NT2/D1 (cell line): ENCODE results near the gene MAD1L1.

Experiments used
- DNase-seq: peaks from one replicate; pipeline ENCODE4 v3.0.0-alpha.2; 2011; ENCODE audit warnings: low read depth, low spot score
- H3K27me3 ChIP-seq: 2 replicates; pipeline ENCODE4 v1.6.0; 2011; ENCODE audit warnings: mild to moderate bottlenecking; ENCODE audit not compliant: insufficient read length, insufficient read depth
- H3K36me3 ChIP-seq: 2 replicates; pipeline ENCODE4 v1.6.1; 2011; ENCODE audit warnings: mild to moderate bottlenecking, low read length, mixed read lengths; ENCODE audit not compliant: insufficient read depth, insufficient read length
- H3K4me1 ChIP-seq: 2 replicates; pipeline ENCODE4 v1.5.1; 2011; ENCODE audit not compliant: insufficient read depth, insufficient read length
- H3K4me3 ChIP-seq: 2 replicates; pipeline ENCODE4 v1.5.1; 2011; ENCODE audit warnings: low read depth; ENCODE audit not compliant: insufficient read length
- H3K9ac ChIP-seq: 2 replicates; pipeline ENCODE4 v1.6.0; 2011; ENCODE audit warnings: low read depth; ENCODE audit not compliant: insufficient read length
- H3K9me3 ChIP-seq: 2 replicates; pipeline ENCODE4 v1.5.1; 2011; ENCODE audit warnings: mild to moderate bottlenecking, low read length; ENCODE audit not compliant: insufficient read depth
- SUZ12 ChIP-seq: IDR thresholded peaks from 2 replicates; pipeline ENCODE4 v1.6.1; 2011; ENCODE audit not compliant: insufficient read length, insufficient read depth; ENCODE audit errors: extremely low read depth
- YY1 ChIP-seq: IDR thresholded peaks from 2 replicates; pipeline ENCODE4 v1.6.1; 2011; ENCODE audit not compliant: insufficient read length, insufficient read depth
- ZNF274 ChIP-seq: IDR thresholded peaks from 2 replicates; pipeline ENCODE4 v1.6.1; 2011; ENCODE audit warnings: mild to moderate bottlenecking, low read depth, low read length

The MAD1L1 gene

GRCh38 chr7:1807821-1808600 is 424.7 kb downstream of the MAD1L1 start:
- no peak for DNase-seq
- Histone ChIP-seq H3K9me3 (peaks cover 11% of the 10 kb centered on the region), H3K4me3 (no peak overlapping the region), H3K27me3 (no peaks in the 10 kb centered on the region), H3K9ac (no peak overlapping the region), H3K4me1 (peaks cover 2% of the 10 kb centered on the region), H3K36me3 (no peaks in the 10 kb centered on the region)
- TF ChIP-seq SUZ12 (no peak), YY1 (no peak), ZNF274 (no peak)

GRCh38 chr7:1806354-1806753 is 426.4 kb downstream of the MAD1L1 start:
- no peaks in the 10 kb centered on the region for H3K27me3 ChIP-seq
- DNase-seq, result no peak
- H3K9ac ChIP-seq, result no peak overlapping the region
- peaks cover 2% of the 10 kb centered on the region for H3K4me1 ChIP-seq
- TF ChIP-seq ZNF274 (no peak), YY1 (no peak), SUZ12 (no peak)
- no peak overlapping the region for H3K4me3 ChIP-seq
- H3K36me3 ChIP-seq, result no peaks in the 10 kb centered on the region
- peaks cover 27% of the 10 kb centered on the region for H3K9me3 ChIP-seq

GRCh38 chr7:1804310-1804709 is 428.4 kb downstream of the MAD1L1 start:
- no peak for DNase-seq
- Histone ChIP-seq H3K9me3 (peaks cover 33% of the 10 kb centered on the region), H3K9ac (no peak overlapping the region), H3K27me3 (no peaks in the 10 kb centered on the region), H3K4me1 (peaks cover 2% of the 10 kb centered on the region), H3K4me3 (no peak overlapping the region), H3K36me3 (no peaks in the 10 kb centered on the region)
- TF ChIP-seq SUZ12 (no peak), ZNF274 (no peak), YY1 (no peak)

GRCh38 chr7:1802899-1803298 is 429.8 kb downstream of the MAD1L1 start:
- no peak for TF ChIP-seq YY1
- no peak for TF ChIP-seq ZNF274
- no peak for TF ChIP-seq SUZ12
- Histone ChIP-seq H3K4me1 (peaks cover 2% of the 10 kb centered on the region), H3K27me3 (no peaks in the 10 kb centered on the region), H3K9me3 (peaks cover 33% of the 10 kb centered on the region), H3K4me3 (no peak overlapping the region), H3K36me3 (no peaks in the 10 kb centered on the region), H3K9ac (no peak overlapping the region)
- DNase-seq, result no peak

- TF ChIP-seq ZNF274 (no peak), SUZ12 (no peak), YY1 (no peak)
- H3K4me3 ChIP-seq, result no peak overlapping the region
- H3K36me3 ChIP-seq, result no peaks in the 10 kb centered on the region
- H3K27me3 ChIP-seq, result peaks cover under 1% of the 10 kb centered on the region
- H3K9ac ChIP-seq, result no peak overlapping the region
- H3K4me1 ChIP-seq, result peaks cover 2% of the 10 kb centered on the region
- H3K9me3 ChIP-seq, result peaks cover 34% of the 10 kb centered on the region
- DNase-seq, result no peak
Observed at GRCh38 chr7:1800902-1801301, 431.8 kb downstream of the MAD1L1 start.

GRCh38 chr7:1798191-1798590 is 434.6 kb downstream of the MAD1L1 start:
- H3K9ac ChIP-seq, result no peak overlapping the region
- no peak for DNase-seq

GRCh38 chr7:1794888-1795542 is 437.7 kb downstream of the MAD1L1 start:
- DNase-seq, result peak; percentile 20
- Histone ChIP-seq H3K36me3 (no peaks in the 10 kb centered on the region), H3K9ac (no peak overlapping the region), H3K9me3 (peaks cover 16% of the 10 kb centered on the region), H3K4me1 (no peaks in the 10 kb centered on the region), H3K27me3 (peaks cover 6% of the 10 kb centered on the region), H3K4me3 (no peak overlapping the region)
- no peak for TF ChIP-seq YY1
- no peak for TF ChIP-seq SUZ12
- TF ChIP-seq ZNF274, result no peak

More at GRCh38 chr7:1798191-1798590, 434.6 kb downstream of the MAD1L1 start:
- H3K36me3 ChIP-seq, result no peaks in the 10 kb centered on the region
- TF ChIP-seq ZNF274, result no peak
- no peak for TF ChIP-seq SUZ12
- TF ChIP-seq YY1, result no peak
- H3K4me3 ChIP-seq, result no peak overlapping the region
- H3K4me1 ChIP-seq, result no peaks in the 10 kb centered on the region
- H3K9me3 ChIP-seq, result peaks cover 40% of the 10 kb centered on the region
- peaks cover 6% of the 10 kb centered on the region for H3K27me3 ChIP-seq
